Pericardium fibroblast (primary cell): Measurements from ENCODE around the gene EMD. TPM values are rescaled to one million over a fixed set of nuclear protein-coding genes. Genes with fewer than 3 reads are reported as not detected.

Source experiments
- total RNA-seq: library from RNA; depleted of rRNA; stranded (reverse); fragments of >200 nt; gene quantifications from 2 replicates; pipeline ENCODE4 v1.2.3, GENCODE V29; 2015

Gene EMD
- 73.5 and 86.1 TPM in 2 replicates for total RNA-seq

GRCh38 chrX:154378799-154379568 lies at the start of gene EMD:
Gene EMD (plus strand): TSS chrX:154379295. CDS start chrX:154379485, 190 bp downstream.

GRCh38 chrX:154374313-154375155 lies 4.6 kb upstream of the EMD start, which contains the start of gene FLNA:
Gene FLNA (minus strand): TSS chrX:154374634. CDS start chrX:154371245, 3,389 bp downstream.

GRCh38 chrX:154397888-154398667 lies 19.0 kb downstream of the EMD start, which contains the start of gene RPL10:
Gene RPL10 (plus strand): TSS chrX:154398377. CDS start chrX:154398520, 143 bp downstream.

GRCh38 chrX:154409222-154409871 lies 30.3 kb downstream of the EMD start, which contains the start of gene DNASE1L1:
Gene DNASE1L1 (minus strand): TSS chrX:154409254. CDS start chrX:154405568, 3,686 bp downstream.

GRCh38 chrX:154428176-154429171 lies 49.4 kb downstream of the EMD start, which contains the start of gene ATP6AP1:
Gene ATP6AP1 (plus strand): TSS chrX:154428677. CDS start chrX:154428693, 16 bp downstream.

Other genes with a start within 250 kb of the EMD start
- gene OPN1LW, start 235.1 kb upstream of the EMD start, total RNA-seq = not detected in 2 replicates
- not detected in 2 replicates for gene OPN1MW, start 196.7 kb upstream of the EMD start, total RNA-seq
- not detected in 2 replicates for gene OPN1MW2, start 159.5 kb upstream of the EMD start, total RNA-seq
- not detected in 2 replicates for gene OPN1MW3, start 121.7 kb upstream of the EMD start, total RNA-seq
- gene TEX28, start 84.2 kb upstream of the EMD start, total RNA-seq = not detected in 2 replicates
- gene TKTL1, start 83.5 kb upstream of the EMD start, total RNA-seq = not detected in 2 replicates
- gene FLNA, start 4.7 kb upstream of the EMD start, total RNA-seq = 918 and 2,171 TPM in 2 replicates
- 9,658 and 12,949 TPM in 2 replicates for gene RPL10, start 19.1 kb downstream of the EMD start, total RNA-seq
- gene DNASE1L1, start 30.0 kb downstream of the EMD start, total RNA-seq = 33.7 and 34.2 TPM in 2 replicates
- 17.0 and 23.9 TPM in 2 replicates for gene TAFAZZIN, start 32.2 kb downstream of the EMD start, total RNA-seq
- gene ATP6AP1, start 49.4 kb downstream of the EMD start, total RNA-seq = 43.3 and 50.6 TPM in 2 replicates
- gene GDI1, start 57.9 kb downstream of the EMD start, total RNA-seq = 89.5 and 101 TPM in 2 replicates
- gene FAM50A, start 64.8 kb downstream of the EMD start, total RNA-seq = 42.2 and 65.5 TPM in 2 replicates
- 14.9 and 41.3 TPM in 2 replicates for gene PLXNA3, start 79.0 kb downstream of the EMD start, total RNA-seq
- 45.6 and 72.6 TPM in 2 replicates for gene LAGE3, start 100.0 kb downstream of the EMD start, total RNA-seq
- 30.6 and 37.0 TPM in 2 replicates for gene UBL4A, start 107.3 kb downstream of the EMD start, total RNA-seq
- 30.8 and 32.3 TPM in 2 replicates for gene SLC10A3, start 111.3 kb downstream of the EMD start, total RNA-seq
- gene FAM3A, start 136.9 kb downstream of the EMD start, total RNA-seq = 41.6 and 42.7 TPM in 2 replicates
- gene G6PD, start 167.6 kb downstream of the EMD start, total RNA-seq = 144 and 225 TPM in 2 replicates
- 12.3 and 18.2 TPM in 2 replicates for gene IKBKG, start 168.3 kb downstream of the EMD start, total RNA-seq
- gene CTAG1A, start 205.8 kb downstream of the EMD start, total RNA-seq = not detected in 2 replicates
- gene CTAG1B, start 240.0 kb downstream of the EMD start, total RNA-seq = not detected in 2 replicates